HEK293 (cell line): ENCODE data around the gene LAT.

Source experiments
- CTCF ChIA-PET: fragments of 350-600 bp; formaldehyde crosslinking; extraction: SDS; loops from one replicate; lab custom pipeline; 2021; ENCODE audit warnings: antibody characterized with exemption; lab: Yijun Ruan, JAX
- POLR2A ChIA-PET: fragments of 300-600 bp; formaldehyde crosslinking; extraction: SDS; loops from one replicate; lab custom pipeline; 2020; ENCODE audit warnings: antibody characterized with exemption, inconsistent platforms; lab: Yijun Ruan, JAX
- H3K27ac ChIP-seq: fragments of 200-500 bp; sonication (Bioruptor generic); 2 replicates; pipeline ENCODE4 v1.5.1; 2014; ENCODE audit warnings: low read depth, low read length, control low read depth, inconsistent platforms; ENCODE audit errors: extremely low read depth
- H3K36me3 ChIP-seq, 2 experiments: fragments of 200-500 bp in 1 of 2; sonication (Bioruptor generic) in 1 of 2; 1 replicate in 1 of 2; 2 replicates in 1 of 2; pipeline ENCODE4 v1.5.1; 2014 to 2017; ENCODE audit warnings: inconsistent platforms in 2 of 2, low read length in 2 of 2; ENCODE audit not compliant: control insufficient read depth in 2 of 2, insufficient read depth in 1 of 2
- H3K4me1 ChIP-seq: fragments of 200-500 bp; sonication (Bioruptor generic); 2 replicates; pipeline ENCODE4 v1.5.1; 2014; ENCODE audit warnings: mild to moderate bottlenecking, low read length, inconsistent platforms; ENCODE audit not compliant: control insufficient read depth, insufficient read depth
- H3K4me3 ChIP-seq: 2 replicates; pipeline ENCODE4 v1.5.1; 2011; ENCODE audit warnings: low read depth, mild to moderate bottlenecking, control low read depth, low read length, moderate library complexity
- H3K9me3 ChIP-seq: fragments of 200-500 bp; sonication (Bioruptor generic); 2 replicates; pipeline ENCODE4 v1.5.1; 2014; ENCODE audit warnings: low read depth, low read length, inconsistent platforms; ENCODE audit not compliant: control insufficient read depth, insufficient read depth
- GFI1B ChIP-seq: fragments of 450-650 bp; formaldehyde crosslinking; IDR thresholded peaks from 2 replicates; pipeline ENCODE4 v1.5.1; 2016; ENCODE audit warnings: missing biosample characterization, missing genetic modification characterization
- SETDB1 ChIP-seq: IDR thresholded peaks from one replicate; pipeline ENCODE4 v1.6.1; 2017; ENCODE audit warnings: mild to moderate bottlenecking, low read length, moderate library complexity, mixed read lengths; ENCODE audit not compliant: insufficient read length
- SP2 ChIP-seq: fragments of 450-650 bp; formaldehyde crosslinking; IDR thresholded peaks from 2 replicates; pipeline ENCODE4 v1.5.1; 2016; ENCODE audit warnings: missing biosample characterization, missing genetic modification characterization
- YY2 ChIP-seq: fragments of 450-650 bp; formaldehyde crosslinking; IDR thresholded peaks from 2 replicates; pipeline ENCODE4 v1.5.1; 2016; ENCODE audit warnings: missing biosample characterization, missing genetic modification characterization
- ZBTB1 ChIP-seq: fragments of 450-650 bp; formaldehyde crosslinking; IDR thresholded peaks from 2 replicates; pipeline ENCODE4 v1.5.1; 2016; ENCODE audit warnings: missing biosample characterization, missing genetic modification characterization
- ZBTB17 ChIP-seq: fragments of 450-650 bp; formaldehyde crosslinking; IDR thresholded peaks from 2 replicates; pipeline ENCODE4 v1.5.1; 2016; ENCODE audit warnings: missing biosample characterization, missing genetic modification characterization
- ZBTB44 ChIP-seq: fragments of 450-650 bp; IDR thresholded peaks from 2 replicates; pipeline ENCODE4 v1.5.1; 2018; ENCODE audit warnings: missing biosample characterization, mild to moderate bottlenecking, missing genetic modification characterization
- ZEB2 ChIP-seq: fragments of 450-650 bp; formaldehyde crosslinking; IDR thresholded peaks from 2 replicates; pipeline ENCODE4 v1.5.1; 2016; ENCODE audit warnings: missing biosample characterization, missing genetic modification characterization
- ZFP41 ChIP-seq: fragments of 450-650 bp; formaldehyde crosslinking; IDR thresholded peaks from 2 replicates; pipeline ENCODE4 v1.5.1; 2016; ENCODE audit warnings: missing biosample characterization, missing genetic modification characterization, borderline replicate concordance
- ZIC2 ChIP-seq: fragments of 450-650 bp; formaldehyde crosslinking; IDR thresholded peaks from 2 replicates; pipeline ENCODE4 v1.5.1; 2016; ENCODE audit warnings: missing biosample characterization, missing genetic modification characterization
- ZNF112 ChIP-seq: fragments of 450-650 bp; formaldehyde crosslinking; IDR thresholded peaks from 2 replicates; pipeline ENCODE4 v1.5.0; 2017; ENCODE audit warnings: missing biosample characterization, missing genetic modification characterization
- ZNF157 ChIP-seq: fragments of 450-650 bp; formaldehyde crosslinking; IDR thresholded peaks from 2 replicates; pipeline ENCODE4 v1.5.1; 2016; ENCODE audit warnings: missing biosample characterization, missing genetic modification characterization
- ZNF184 ChIP-seq: fragments of 450-650 bp; IDR thresholded peaks from 2 replicates; pipeline ENCODE4 v1.5.1; 2018; ENCODE audit warnings: missing biosample characterization, mild to moderate bottlenecking, missing genetic modification characterization
- ZNF341 ChIP-seq: fragments of 450-650 bp; formaldehyde crosslinking; IDR thresholded peaks from 2 replicates; pipeline ENCODE4; 2016; ENCODE audit warnings: low read depth, missing biosample characterization, missing genetic modification characterization
- ZNF449 ChIP-seq: fragments of 450-650 bp; formaldehyde crosslinking; IDR thresholded peaks from 2 replicates; pipeline ENCODE4 v1.5.1; 2017; ENCODE audit warnings: missing biosample characterization, mild to moderate bottlenecking, missing genetic modification characterization, moderate library complexity
- ZNF654 ChIP-seq: fragments of 450-650 bp; formaldehyde crosslinking; IDR thresholded peaks from 2 replicates; pipeline ENCODE4 v1.5.1; 2016; ENCODE audit warnings: low read depth, missing biosample characterization, missing genetic modification characterization
- ZNF664 ChIP-seq: fragments of 450-650 bp; formaldehyde crosslinking; IDR thresholded peaks from 2 replicates; pipeline ENCODE4 v1.5.1; 2016; ENCODE audit warnings: missing biosample characterization, missing genetic modification characterization
- ZNF792 ChIP-seq: fragments of 450-650 bp; formaldehyde crosslinking; IDR thresholded peaks from 2 replicates; pipeline ENCODE4 v1.5.1; 2016; ENCODE audit warnings: missing biosample characterization, missing genetic modification characterization
- ZXDB ChIP-seq: fragments of 450-650 bp; formaldehyde crosslinking; IDR thresholded peaks from 2 replicates; pipeline ENCODE4 v1.5.1; 2016; ENCODE audit warnings: missing biosample characterization, missing genetic modification characterization
- TF ChIP-seq, protein P1 (sequence below): fragments of 450-650 bp; formaldehyde crosslinking; IDR thresholded peaks from 2 replicates; pipeline ENCODE4 v1.5.1; 2016; ENCODE audit warnings: missing biosample characterization, missing genetic modification characterization
- TF ChIP-seq, protein P2 (sequence below): sonication (generic); formaldehyde crosslinking; IDR thresholded peaks from 2 replicates; pipeline ENCODE4 v1.8.1; 2022; ENCODE audit warnings: mild to moderate bottlenecking, moderate library complexity, missing genetic modification reagents
- TF ChIP-seq, protein P3 (sequence below): fragments of 450-650 bp; formaldehyde crosslinking; IDR thresholded peaks from 2 replicates; pipeline ENCODE4 v1.5.1; 2016; ENCODE audit warnings: missing biosample characterization, missing genetic modification characterization

Gene LAT

DNA sequence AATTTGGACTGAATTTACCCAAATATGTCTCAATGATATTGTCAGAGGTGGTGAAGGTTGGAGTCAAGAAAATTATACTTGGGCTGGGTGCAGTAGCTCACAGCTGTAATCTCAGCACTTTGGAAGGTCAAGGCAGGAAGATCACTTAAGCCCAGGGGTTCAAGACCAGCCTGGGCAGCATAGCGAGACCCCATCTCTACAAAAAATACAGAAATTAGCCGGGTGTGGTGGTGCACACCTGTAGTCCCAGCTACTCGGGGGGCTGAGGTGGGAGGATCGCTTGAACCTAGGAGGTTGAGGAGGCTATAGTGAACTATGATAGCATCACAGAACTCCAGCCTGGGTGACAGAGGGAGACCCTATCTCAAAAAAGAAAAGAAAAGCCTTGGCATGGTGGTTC lies 40.9 kb downstream of the LAT start:
- Histone ChIP-seq H3K9me3 (no peaks in the 10 kb centered on the region), H3K4me3 (no peak overlapping the region), H3K27ac (no peak overlapping the region), H3K4me1 (no peaks in the 10 kb centered on the region), H3K36me3 (no peaks in the 10 kb centered on the region)
- ChIA-PET POLR2A (no interaction called here), CTCF (no interaction called here)
- TF ChIP-seq ZXDB (tag by site-specific recombination): no peak
- no peak for TF ChIP-seq YY2 (tag by site-specific recombination)
- no peak for TF ChIP-seq ZBTB1 (tag by site-specific recombination)
- TF ChIP-seq ZNF157 (tag by site-specific recombination): no peak
- no peak for TF ChIP-seq ZNF184 (tag by site-specific recombination)

DNA sequence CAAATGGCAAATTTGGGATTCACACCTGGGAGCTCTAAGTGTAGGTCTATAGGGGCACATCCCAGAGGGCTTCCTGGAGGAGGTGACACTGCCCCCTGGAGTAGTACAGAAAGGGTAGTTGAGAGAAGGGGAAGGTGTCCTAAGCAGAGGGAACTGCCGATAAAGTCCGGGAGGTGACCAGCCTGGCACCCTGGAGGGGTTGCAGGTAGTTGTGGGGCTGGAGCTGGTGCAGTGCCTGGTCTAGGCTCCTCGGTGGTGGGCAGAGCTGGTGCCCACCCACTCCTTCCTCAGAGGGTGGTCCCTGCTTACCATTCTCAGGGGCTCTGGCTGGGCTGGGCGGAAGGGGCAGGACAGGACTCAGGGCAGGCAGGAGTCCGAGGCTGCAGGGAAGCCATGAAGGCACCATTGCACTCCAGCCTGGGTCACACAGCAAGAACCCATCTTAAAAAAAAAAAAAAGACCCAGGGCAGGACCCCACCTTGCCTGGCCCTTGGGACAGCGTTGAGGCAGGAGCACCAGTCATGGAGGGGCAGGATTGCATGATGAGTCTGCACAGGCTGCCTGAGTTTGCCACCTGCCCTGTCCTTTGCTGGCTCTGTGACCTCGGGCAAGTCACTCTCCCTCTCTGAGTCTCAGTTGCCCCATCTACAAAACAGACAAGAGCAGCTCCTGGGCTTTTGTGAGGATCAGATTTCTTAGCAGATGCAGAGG lies 43.8 kb downstream of the LAT start:
- TF ChIP-seq ZFP41 (tag by site-specific recombination) (no peak), ZBTB1 (tag by site-specific recombination) (no peak), ZNF792 (tag by site-specific recombination) (no peak), ZNF654 (tag by site-specific recombination) (no peak), ZNF341 (tag by site-specific recombination) (no peak), ZNF112 (no peak), ZBTB17 (tag by site-specific recombination) (no peak), GFI1B (tag by site-specific recombination) (no peak), ZNF664 (tag by site-specific recombination) (no peak)
- TF ChIP-seq, protein P1, sequence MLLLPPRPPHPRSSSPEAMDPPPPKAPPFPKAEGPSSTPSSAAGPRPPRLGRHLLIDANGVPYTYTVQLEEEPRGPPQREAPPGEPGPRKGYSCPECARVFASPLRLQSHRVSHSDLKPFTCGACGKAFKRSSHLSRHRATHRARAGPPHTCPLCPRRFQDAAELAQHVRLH (tag by site-specific recombination): no peak
- TF ChIP-seq, protein P2, sequence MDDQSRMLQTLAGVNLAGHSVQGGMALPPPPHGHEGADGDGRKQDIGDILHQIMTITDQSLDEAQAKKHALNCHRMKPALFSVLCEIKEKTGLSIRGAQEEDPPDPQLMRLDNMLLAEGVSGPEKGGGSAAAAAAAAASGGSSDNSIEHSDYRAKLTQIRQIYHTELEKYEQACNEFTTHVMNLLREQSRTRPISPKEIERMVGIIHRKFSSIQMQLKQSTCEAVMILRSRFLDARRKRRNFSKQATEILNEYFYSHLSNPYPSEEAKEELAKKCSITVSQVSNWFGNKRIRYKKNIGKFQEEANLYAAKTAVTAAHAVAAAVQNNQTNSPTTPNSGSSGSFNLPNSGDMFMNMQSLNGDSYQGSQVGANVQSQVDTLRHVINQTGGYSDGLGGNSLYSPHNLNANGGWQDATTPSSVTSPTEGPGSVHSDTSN (CRISPR knock-in tag): no peak
- no peaks in the 10 kb centered on the region for H3K4me1 ChIP-seq
- CTCF ChIA-PET: interaction anchor here (0.6 kb wide), 1 partner anchor 55 kb away, joined by 3 read pairs; no protein-coding TSS in a partner anchor
- H3K4me3 ChIP-seq: no peak overlapping the region
- no peak overlapping the region for H3K27ac ChIP-seq
- POLR2A ChIA-PET: no interaction called here
- H3K36me3 ChIP-seq: no peaks in the 10 kb centered on the region
- H3K9me3 ChIP-seq: no peaks in the 10 kb centered on the region

GRCh38 chr16:29029168-29029994 lies 44.5 kb downstream of the LAT start:
- Histone ChIP-seq H3K36me3 (no peaks in the 10 kb centered on the region), H3K9me3 (no peaks in the 10 kb centered on the region), H3K4me1 (no peaks in the 10 kb centered on the region), H3K27ac (no peak overlapping the region), H3K4me3 (no peak overlapping the region)
- ChIA-PET POLR2A (no interaction called here), CTCF (interaction anchor here (0.9 kb wide), 1 partner anchor 56 kb away, joined by 4 read pairs; no protein-coding TSS in a partner anchor)
- TF ChIP-seq ZBTB44 (tag by site-specific recombination): no peak
- peak; percentile 69; the same call in 1 of the 2 replicates for TF ChIP-seq ZNF449 (tag by site-specific recombination)
- peak; percentile 61 for TF ChIP-seq ZIC2
- no peak for TF ChIP-seq SETDB1
- peak; percentile 40 for TF ChIP-seq SP2 (tag by site-specific recombination)
- TF ChIP-seq, protein P3, sequence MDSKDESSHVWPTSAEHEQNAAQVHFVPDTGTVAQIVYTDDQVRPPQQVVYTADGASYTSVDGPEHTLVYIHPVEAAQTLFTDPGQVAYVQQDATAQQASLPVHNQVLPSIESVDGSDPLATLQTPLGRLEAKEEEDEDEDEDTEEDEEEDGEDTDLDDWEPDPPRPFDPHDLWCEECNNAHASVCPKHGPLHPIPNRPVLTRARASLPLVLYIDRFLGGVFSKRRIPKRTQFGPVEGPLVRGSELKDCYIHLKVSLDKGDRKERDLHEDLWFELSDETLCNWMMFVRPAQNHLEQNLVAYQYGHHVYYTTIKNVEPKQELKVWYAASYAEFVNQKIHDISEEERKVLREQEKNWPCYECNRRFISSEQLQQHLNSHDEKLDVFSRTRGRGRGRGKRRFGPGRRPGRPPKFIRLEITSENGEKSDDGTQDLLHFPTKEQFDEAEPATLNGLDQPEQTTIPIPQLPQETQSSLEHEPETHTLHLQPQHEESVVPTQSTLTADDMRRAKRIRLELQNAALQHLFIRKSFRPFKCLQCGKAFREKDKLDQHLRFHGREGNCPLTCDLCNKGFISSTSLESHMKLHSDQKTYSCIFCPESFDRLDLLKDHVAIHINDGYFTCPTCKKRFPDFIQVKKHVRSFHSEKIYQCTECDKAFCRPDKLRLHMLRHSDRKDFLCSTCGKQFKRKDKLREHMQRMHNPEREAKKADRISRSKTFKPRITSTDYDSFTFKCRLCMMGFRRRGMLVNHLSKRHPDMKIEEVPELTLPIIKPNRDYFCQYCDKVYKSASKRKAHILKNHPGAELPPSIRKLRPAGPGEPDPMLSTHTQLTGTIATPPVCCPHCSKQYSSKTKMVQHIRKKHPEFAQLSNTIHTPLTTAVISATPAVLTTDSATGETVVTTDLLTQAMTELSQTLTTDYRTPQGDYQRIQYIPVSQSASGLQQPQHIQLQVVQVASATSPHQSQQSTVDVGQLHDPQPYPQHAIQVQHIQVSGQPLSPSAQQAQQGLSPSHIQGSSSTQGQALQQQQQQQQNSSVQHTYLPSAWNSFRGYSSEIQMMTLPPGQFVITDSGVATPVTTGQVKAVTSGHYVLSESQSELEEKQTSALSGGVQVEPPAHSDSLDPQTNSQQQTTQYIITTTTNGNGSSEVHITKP: peak; percentile 85
- TF ChIP-seq ZEB2 (tag by site-specific recombination): 0 out of 2 replicates have a peak, but pooled peaks have one; percentile 14
